Measurements from ENCODE around the gene LAMB3.

DNA sequence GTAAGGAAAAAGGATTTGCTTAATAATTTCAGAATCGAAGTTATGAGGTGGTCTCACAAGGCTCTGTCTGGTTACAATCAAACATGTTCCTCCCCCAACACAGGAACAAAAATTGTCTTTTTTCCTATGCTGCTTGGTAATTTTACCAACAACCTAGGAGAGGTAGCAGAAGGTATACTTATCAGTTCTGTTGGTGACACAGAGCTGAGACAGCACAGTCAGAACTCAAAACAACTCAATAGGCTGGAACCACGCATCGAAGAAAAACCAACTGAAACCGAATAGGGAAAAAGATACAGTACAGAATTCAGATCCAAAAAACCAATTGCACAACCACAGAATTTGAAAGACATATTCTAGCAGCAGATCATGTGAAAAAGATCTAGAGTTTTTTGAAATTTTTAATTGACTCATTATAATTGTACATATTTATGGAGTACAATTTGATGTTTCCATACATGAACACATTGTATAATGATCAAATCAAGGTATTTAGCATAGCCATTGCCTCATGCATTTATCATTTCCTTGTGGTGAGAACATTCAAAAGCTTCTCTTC lies 26.8 kb upstream of the LAMB3 start:
- TF ChIP-seq POLR2A (IDR thresholded peaks at IDR 0.05): no peak
- TF ChIP-seq, protein P1, sequence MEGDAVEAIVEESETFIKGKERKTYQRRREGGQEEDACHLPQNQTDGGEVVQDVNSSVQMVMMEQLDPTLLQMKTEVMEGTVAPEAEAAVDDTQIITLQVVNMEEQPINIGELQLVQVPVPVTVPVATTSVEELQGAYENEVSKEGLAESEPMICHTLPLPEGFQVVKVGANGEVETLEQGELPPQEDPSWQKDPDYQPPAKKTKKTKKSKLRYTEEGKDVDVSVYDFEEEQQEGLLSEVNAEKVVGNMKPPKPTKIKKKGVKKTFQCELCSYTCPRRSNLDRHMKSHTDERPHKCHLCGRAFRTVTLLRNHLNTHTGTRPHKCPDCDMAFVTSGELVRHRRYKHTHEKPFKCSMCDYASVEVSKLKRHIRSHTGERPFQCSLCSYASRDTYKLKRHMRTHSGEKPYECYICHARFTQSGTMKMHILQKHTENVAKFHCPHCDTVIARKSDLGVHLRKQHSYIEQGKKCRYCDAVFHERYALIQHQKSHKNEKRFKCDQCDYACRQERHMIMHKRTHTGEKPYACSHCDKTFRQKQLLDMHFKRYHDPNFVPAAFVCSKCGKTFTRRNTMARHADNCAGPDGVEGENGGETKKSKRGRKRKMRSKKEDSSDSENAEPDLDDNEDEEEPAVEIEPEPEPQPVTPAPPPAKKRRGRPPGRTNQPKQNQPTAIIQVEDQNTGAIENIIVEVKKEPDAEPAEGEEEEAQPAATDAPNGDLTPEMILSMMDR (IDR thresholded peaks at IDR 0.05): no peak

Data from adrenal gland (tissue), 5 donors.